Effector CD8-positive, alpha-beta T cell (primary cell): ENCODE measurements around the gene THBS3.
"Not testable (repeated sequence)": the region's sequence is repeated elsewhere in the genome, so short reads cannot be mapped to it uniquely, and the experiment has no call there.

Experiments used
- DNase-seq: peaks from one replicate; lab custom pipeline; 2025; lab: John Stamatoyannopoulos, UW

Gene THBS3

DNA sequence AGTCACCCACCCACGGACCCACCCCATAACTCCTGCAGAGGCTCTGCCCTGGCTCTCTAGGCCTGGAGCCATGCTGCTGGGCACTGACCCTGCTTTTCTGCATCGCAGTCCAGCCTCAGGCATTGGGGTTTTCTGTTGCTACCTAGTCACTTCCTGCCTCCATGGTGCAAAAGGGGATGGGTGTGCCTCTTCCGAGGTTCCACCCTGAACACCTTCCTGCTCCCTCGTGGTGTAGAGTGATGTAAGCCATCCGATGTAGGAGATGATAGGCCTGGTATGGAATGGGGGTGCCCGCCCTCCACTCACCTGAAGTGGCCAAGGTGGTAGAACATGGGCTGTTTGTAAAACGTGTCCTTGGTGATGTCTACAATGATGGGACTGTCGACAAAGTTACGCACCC, 27.7 kb upstream of the THBS3 start:
- not testable (repeated sequence) for DNase-seq

DNA sequence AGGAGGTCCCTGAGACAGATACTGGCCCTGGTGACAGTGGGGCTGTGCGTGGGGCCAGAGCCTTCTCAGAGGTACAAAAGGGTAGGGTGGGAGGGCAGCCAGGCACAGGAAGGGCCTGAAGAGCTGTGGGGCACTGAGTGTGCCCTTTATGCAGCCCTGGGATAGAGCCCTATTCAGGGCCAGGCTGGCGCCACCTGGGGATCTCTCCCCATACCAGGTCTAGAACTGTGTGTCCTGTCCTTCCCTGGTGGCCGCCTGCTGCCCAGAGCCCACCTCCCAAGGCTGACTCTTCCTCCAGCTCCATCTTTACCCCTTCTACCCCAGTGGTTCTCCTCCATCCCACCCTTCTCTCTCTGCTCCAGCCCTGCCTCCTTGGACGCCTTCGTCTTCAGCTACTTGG, 25.8 kb upstream of the THBS3 start:
- DNase-seq: not testable (repeated sequence)

DNA sequence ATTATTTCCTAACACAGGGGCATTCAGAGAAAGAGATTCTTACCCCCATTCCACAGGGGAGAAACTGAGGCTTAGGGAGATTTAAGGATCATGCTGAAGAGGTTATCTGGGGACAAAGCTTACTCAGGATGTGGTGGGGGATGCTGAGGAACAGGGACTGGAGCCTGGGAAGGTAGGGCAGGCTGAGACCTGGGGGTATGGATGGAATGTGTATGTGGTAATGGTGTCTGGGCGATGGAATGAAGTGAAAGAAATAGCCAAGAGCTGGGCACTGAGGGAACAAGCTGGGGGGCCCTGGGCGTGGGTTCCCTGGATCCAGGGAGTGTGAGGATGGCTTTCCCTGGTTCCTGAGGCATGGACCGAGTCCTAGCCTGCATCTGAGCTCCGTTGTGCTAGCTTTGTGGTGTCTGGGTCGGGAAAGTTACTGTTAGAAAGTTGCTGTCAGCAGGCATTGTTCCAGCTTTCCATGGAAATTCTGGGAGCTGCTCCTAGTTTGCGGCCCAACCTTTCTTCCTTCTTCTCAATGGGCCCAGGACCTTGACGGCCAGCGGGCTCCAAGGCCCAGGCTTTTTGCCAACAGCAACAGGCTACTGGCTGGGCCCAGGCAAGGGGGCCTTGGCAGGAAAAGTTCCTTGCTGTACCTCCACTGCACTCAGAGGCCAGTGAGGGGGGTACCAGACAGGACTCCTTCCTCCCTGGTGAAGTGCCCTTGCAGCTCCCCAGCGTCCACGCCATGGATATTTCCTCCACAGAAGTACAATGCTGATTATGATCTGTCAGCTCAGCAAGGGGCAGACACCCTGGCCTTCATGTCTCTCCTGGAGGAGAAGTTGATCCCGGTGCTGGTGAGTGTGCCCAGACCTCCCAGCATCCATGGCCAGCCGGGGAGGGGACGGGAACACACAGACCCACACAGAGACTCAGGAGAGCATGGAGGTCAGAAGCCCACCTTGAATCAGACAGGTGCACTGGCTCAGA, 24.6 kb upstream of the THBS3 start:
- DNase-seq: not testable (repeated sequence)

DNA sequence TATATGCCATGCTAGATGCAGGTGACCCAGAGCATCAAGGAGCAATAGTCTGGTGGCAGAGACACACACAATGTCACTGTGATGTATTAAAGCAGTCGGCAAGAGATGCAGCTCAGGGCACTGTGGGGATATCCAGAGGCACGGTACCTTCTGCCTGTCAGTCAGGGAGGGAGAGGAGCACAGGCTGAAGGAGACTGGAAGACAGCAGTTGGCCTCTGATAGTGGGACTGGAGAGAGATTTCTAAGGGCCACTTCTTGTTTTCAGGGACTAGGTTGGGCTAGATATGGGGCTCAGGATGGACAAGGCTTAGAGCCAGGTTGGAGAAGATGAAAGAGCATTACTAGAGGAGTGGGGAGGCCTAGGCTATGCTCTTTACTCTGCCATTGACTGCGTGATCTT, 23.6 kb upstream of the THBS3 start:
- DNase-seq: not testable (repeated sequence)

DNA sequence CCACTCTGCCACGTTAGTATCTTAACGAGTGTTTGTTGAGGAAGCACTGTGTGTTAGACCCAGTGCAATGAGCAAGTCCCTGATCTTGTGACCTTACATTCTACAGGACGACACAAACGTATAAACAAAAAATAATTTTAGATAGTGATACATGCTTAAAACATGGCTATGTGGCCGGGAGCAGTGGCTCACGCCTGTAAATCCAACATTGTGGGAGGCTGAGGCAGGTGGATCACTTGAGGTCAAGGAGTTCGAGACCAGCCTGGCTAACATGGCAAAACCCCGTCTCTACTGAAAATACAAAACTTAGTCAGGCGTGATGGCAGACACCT, 20.4 kb upstream of the THBS3 start:
- no peak for DNase-seq

DNA sequence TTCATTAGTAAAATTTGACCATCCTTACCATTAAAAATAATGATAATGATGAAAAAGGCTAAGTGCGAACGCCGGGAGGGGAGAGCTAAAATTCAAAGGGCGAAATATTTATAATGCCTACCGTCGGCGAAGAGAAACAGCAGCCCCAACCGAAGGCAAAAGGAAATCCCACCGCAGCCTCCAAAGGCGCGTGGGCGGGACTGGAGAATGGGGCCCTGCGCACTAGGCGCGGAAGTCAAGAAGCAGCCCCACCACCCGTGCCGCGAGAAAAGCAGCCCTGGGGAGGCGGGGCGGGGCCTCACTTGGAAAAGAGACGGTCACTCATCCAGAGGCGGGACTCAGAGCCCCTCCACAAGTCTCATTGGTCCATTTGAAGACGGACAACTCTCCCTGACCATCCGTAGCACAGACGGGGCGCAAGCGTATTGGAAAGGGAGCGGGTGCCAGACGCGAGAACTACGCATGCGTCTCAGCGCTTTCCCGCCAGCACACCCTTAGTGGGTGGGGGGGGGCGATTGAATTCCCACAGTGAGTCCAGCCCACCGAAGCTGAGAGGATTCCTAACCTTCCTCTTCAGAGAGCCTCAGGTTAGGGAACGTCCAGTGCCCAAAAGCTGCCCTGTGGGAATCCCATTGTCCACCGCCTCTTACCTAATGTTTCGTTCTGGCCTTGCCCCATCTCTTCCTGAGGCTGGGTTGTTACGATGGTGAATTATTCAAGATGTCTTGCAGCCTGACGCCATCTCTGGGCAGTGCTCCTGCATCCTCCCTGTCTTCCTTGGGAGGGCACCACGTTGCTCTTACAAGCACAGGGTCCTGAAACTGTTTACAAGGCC, 19.8 kb upstream of the THBS3 start:
- peak; percentile 95 for DNase-seq

DNA sequence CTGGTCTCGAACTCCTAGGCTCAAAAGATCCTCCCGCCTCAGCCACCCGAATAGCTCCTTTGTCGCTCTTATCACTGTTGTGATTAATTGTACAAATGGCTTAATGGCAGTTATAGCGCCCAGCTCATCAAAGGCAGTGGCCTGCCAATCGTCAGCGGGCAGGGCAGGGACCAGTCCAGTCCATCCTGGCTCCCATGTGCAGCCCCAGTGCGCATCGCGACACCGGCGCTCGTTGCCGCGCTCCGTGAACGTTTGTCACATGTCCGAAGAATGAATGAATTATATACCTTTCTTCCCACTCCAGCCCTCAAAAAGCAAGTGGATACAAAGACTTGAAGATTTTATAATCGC, 19.2 kb upstream of the THBS3 start:
- no peak for DNase-seq

DNA sequence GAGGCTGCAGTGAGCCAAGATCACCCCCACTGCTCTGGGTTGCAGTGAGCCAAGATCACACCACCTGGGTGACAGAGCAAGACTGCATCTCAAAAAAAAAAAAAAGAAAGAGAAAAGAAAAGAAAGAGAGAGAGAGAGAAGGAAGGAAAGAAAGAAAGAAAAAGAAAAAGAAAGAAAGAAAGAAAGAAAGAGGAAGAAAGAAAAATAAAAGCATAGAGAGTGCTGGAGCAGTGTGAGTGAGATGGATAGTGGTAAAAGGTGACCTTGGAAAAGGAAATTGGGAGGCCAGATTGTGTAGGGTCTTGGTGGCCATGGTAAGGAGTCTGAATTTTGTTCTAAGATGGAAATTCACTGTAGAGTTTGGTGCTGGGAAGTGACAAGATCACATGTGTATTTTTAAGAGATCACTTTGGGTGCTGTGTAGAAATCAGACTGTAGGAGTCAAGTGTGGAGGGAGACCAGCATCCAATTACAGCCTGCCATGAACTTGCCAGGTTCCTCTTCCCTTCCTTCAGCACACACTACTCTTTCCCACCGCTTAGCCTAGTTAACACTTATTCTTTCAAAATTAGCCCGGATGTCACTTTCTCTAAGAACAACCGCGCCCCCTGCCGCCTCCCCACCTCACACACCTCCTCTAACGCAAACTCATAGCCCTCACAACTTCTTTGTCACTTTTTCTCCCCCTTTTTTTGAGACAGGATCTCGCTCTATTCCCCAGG, 18.7 kb upstream of the THBS3 start:
- DNase-seq: peak; percentile 56

DNA sequence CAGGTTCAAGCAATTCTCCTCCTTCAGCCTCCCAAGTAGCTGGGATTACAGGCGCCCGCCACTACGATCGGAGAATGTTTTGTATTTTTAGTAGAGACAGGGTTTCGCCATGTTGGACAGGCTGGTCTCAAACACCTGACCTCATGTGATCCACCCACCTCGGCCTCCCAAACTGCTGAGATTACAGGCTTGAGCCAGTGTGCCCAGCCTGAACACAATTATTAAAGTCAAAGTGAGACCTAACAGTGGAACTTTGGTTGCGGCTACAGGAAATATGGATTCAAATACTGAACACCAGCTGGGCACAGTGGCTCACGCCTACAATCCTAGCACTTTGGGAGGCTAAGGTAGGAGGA, 17.7 kb upstream of the THBS3 start:
- DNase-seq: not testable (repeated sequence)

DNA sequence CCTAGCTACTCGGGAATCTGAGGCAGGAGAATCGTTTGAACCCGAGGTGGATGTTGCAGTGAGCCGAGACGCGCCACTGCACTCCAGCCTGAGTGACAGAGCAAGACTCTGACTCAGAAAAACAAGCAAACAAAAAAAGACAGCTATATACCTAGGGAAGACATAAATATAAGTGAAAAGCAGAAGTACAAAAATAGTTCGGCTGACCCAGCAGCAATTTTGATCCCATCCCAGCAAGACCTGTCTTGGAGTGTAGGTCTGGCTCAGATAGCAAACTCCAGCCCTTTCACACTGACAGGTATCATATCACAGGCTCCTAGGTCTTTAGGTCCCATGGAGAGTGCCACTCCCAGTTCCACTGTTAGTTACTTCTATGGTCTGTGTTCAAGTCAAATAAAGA, 15.3 kb upstream of the THBS3 start:
- DNase-seq: no peak

DNA sequence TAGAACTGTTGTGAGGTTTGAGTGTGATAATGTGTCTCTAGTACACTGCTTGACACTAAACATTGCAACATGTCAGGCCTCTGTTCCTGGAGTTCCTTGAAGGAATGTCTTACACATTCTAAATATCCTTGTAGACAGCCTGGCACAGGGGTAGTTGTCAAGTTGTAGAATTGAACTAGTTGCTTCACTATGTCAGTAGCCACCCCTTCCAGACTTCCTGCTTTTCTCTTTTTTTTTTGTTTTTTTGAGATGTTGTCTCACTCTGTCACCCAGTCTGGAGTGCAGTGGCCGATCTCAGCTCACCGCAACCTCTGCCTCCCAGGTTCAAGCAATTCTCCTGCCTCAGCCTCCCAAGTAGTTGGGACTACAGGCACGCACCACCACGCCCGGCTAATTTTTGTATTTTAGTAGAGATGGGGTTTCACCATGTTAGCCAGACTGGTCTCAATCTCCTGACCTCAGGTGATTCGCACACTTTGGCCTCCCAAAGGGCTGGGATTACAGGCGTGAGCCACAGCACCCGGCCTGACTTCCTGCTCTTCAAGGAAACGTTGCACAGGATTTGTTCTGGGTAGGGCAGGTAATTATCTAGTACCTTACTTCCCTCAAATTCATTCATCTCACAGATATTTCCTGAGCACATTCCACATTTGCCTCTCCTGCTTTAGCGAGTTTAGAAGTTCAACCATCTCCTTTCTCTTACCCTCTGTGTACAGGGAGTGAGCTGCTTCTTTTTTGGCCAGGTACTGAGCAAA, 12.7 kb upstream of the THBS3 start:
- not testable (repeated sequence) for DNase-seq

DNA sequence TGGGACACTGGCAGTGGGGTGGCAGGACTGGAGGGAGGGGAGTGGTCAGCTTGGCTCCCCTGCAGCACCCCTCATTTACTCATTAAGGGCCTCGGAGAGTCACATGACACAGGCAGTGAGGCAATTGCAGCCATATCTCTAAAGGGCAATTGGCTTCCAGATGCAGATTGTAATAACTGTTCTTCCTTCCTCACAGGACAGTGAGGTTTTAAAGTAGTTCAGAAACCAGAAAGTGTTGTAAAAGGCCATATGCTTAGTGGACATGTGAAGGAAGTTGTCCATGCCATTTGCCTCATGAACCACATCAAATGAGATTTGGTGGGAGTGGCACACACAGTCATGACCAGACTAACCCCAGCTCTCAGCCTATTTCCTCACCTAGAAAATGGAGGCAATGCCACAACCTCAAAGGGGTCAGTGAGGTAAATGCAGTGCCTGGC, 11.9 kb upstream of the THBS3 start:
- DNase-seq: no peak

DNA sequence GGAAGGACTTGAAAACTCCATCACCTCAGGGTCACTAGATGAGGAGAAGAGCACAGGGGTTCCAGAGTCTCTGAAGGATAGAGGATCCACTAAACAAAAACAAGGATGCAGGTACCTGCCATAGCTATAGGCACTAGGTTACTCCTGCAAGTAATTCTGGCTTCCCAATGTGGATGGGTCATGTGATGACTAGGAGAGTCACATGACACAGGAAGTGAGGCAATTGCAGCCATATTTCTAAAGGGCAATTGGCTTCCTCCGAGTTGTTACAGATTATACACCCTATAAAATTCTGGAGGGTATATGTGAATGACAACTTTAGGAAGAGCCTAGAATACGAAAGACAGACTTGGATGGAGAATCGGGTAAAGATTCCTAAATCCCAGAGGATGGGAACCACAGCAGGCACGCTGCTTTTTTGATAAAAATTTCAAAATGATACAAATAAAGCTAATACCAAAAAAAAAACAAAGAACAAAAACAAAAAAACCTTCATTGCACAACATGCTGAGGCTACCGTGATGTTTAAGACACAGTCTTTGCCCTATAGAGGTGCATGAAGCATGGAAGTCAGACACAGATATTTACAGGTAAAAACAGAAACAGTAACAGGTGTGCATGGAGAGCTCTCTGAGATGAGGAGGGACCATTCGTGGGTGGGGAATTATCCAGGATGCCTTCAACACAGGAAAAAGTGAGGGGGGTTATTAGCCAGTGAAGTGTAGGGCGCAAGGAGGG, 11.3 kb upstream of the THBS3 start:
- DNase-seq: no peak

DNA sequence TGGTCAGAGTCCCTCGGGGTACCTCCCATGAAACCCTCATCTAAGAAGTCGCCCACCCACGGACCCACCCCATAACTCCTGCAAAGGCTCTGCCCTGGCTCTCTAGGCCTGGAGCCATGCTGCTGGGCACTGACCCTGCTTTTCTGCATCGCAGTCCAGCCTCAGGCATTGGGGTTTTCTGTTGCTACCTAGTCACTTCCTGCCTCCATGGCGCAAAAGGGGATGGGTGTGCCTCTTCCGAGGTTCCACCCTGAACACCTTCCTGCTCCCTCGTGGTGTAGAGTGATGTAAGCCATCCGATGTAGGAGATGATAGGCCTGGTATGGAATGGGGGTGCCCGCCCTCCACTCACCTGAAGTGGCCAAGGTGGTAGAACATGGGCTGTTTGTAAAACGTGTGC, 7.0 kb upstream of the THBS3 start:
- DNase-seq: not testable (repeated sequence)

DNA sequence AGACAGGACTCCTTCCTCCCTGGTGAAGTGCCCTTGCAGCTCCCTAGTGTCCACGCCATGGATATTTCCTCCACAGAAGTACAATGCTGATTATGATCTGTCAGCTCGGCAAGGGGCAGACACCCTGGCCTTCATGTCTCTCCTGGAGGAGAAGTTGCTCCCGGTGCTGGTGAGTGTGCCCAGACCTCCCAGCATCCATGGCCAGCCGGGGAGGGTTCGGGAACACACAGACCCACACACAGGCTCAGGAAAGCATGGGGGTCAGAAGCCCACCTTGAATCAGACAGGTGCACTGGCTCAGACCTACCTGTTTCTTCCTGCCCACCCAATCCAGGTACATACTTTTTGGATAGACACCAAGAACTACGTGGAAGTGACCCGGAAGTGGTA, 4.3 kb upstream of the THBS3 start:
- not testable (repeated sequence) for DNase-seq

DNA sequence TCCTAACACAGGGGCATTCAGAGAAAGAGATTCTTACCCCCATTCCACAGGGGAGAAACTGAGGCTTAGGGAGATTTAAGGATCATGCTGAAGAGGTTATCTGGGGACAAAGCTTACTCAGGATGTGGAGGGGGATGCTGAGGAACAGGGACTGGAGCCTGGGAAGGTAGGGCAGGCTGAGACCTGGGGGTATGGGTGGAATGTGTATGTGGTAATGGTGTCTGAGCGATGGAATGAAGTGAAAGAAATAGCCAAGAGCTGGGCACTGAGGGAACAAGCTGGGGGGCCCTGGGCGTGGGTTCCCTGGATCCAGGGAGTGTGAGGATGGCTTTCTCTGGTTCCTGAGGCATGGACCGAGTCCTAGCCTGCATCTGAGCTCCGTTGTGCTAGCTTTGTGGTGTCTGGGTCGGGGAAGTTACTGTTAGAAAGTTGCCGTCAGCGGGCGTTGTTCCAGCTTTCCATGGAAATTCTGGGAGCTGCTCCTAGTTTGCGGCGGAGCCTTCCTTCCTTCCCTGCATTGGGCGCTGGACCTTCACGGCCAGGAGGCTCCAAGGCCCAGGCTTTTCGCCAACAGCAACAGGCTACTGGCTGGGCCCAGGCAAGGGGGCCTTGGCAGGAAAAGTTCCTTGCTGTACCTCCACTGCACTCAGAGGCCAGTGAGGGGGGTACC, 3.8 kb upstream of the THBS3 start:
- DNase-seq: not testable (repeated sequence)

DNA sequence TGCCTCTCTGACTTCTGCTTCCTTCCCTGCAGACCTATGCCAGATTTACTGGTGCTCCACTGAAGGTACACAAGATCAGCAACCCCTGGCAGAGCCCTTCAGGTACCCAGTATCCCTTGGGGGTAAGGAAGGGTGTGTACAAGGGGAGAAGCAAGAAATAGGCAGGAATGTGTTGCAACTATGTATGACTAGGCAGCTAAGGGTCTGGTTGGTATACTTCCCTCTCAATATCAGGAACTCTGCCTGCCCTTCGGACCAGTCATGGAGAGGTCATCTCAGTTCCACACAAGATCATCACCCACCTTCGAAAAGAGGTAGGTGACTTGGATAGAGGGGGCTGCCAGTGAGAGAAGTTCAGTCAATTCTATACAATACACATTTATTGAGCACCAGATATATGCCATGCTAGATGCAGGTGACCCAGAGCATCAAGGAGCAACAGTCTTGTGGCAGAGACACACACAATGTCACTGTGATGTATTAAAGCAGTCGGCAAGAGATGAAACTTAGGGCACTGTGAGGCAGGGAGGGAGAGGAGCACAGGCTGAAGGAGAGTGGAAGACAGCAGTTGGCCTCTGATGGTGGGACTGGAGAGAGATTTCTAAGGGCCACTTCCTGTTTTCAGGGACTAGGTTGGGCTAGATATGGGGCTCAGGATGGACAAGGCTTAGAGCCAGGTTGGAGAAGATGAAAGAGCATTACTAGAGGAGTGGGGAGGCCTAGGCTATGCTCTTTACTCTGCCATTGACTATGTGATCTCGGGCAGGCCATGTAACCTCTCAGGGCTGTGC, 2.8 kb upstream of the THBS3 start:
- no peak for DNase-seq

DNA sequence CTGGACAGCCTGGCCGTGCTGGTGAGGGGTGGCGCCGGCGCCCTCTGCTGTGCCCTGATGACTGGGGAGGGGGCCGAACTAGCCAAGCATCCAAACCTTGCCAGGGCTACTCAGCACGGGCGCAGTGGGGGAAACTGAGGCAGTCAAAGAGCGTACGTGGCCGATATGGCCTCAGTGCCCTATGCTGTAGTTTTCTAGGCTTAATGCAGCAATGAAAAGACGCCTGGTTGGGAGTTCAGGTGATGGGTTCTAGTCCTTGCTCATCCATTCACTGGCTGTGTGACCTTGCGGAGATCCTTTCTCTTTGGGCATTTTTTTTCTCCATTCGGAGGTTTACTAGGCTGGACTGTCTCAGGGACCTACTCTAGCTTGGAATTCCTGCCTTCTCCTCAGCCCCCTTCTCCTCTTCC, 1.6 kb upstream of the THBS3 start:
- no peak for DNase-seq

DNA sequence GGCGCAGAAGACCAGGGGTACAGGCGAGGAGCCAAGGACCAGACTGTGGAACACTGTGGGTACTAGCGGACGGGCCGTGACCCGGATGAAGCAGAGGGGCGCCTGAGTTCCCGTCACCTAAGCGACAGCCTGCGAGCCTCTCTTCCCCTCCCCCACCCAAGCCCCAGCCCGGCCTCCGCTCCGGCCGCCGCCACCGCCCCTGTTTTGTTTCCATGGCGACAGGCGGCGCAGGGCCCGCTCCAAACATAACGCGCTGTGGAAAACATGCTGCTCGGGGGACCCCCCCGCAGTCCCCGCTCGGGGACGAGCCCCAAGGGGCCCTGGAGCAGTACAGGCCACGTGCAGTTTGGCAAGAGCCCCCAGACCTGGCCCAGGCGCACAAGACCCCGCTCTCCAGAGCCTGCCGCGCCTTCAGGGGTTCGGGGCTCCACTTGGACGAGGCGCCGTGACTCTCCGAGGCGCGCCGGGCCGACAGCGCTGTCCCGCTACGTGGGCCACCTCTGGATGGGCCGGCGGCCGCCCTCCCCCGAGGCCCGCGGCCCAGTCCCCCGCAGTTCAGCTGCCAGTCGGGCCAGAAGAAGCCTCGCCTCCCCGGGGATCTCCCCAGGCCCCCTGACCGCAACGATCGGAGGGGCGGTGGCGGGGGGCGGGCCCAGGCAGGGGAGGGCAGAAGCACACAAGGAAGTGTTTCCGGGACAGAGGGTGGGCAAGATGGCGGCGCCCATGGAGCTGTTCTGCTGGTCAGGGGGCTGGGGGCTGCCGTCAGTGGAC, 1.0 kb upstream of the THBS3 start, which contains the start of gene MTX1:
Gene MTX1, plus strand, starts transcription at position 155 of the 771 bp plus-strand sequence. Its CDS starts 110 bp downstream, at position 265.
- peak; percentile 87 for DNase-seq
